ENCODE data around the gene MEX3B. TPM values are rescaled to one million over a fixed set of nuclear protein-coding genes. Genes with fewer than 3 reads are reported as not detected.

Gene MEX3B
- total and polyA plus RNA-seq, 7 donors, result 0.23 to 5.8 (median 3.5) TPM

GRCh38 chr15:82048811-82049210, 3.0 kb upstream of the MEX3B start:
- H3K27me3 ChIP-seq, result no peaks in the 10 kb centered on the region
- no peak overlapping the region for H3K4me3 ChIP-seq
- DNase-seq, result no peak
- H3K36me3 ChIP-seq, result no peaks in the 10 kb centered on the region
- intact Hi-C loops (cut with DNase I), result loop anchor here (5.0 to 10.0 kb wide), 4 partner anchors 162 to 1054 kb away; partner anchors contain the start of gene STARD5
- H3K9me3 ChIP-seq, result no peaks in the 10 kb centered on the region
- 47 to 75% methylated on average over 8 of the region's 8 CpGs for WGBS, 2 donors
- peaks cover 0 to 17% (median 11%) of the 10 kb centered on the region in 4 donors for H3K4me1 ChIP-seq
- TF ChIP-seq POLR2AphosphoS5 (IDR thresholded peaks at IDR 0.05) (no peak), CTCF (IDR thresholded peaks at IDR 0.05) (no peak), POLR2A (IDR thresholded peaks at IDR 0.05) (no peak), EP300 (IDR thresholded peaks at IDR 0.05) (no peak)
- no peak overlapping the region for H3K27ac ChIP-seq

GRCh38 chr15:82047453-82048400, 1.9 kb upstream of the MEX3B start:
- TF ChIP-seq POLR2A (IDR thresholded peaks at IDR 0.05) (no peak), CTCF (IDR thresholded peaks at IDR 0.05) (peak in 1 of 4 experiments; percentile 8)
- no peaks in the 10 kb centered on the region for H3K9me3 ChIP-seq
- peaks cover 0 to 28% (median 22%) of the 10 kb centered on the region in 4 donors for H3K4me1 ChIP-seq
- WGBS, 2 donors, result 6 to 12% methylated on average over 56 of the region's 56 CpGs
- peak overlapping the region; percentile 98 for H3K27ac ChIP-seq
- DNase-seq, result no peak
- H3K36me3 ChIP-seq, result no peaks in the 10 kb centered on the region
- H3K27me3 ChIP-seq, result no peaks in the 10 kb centered on the region
- intact Hi-C loops (cut with DNase I), result loop anchor here (2.0 to 10.0 kb wide), 6 partner anchors 91 to 1053 kb away; partner anchors contain the start of gene STARD5
- peak overlapping the region; percentile 60 to 96 (median 87) for H3K4me3 ChIP-seq

- H3K27ac ChIP-seq, result peak overlapping the region; percentile 98
- 0 to 1% methylated on average over 111 of the region's 111 CpGs for whole genome bisulfite sequencing, 2 donors
- intact Hi-C loops (cut with DNase I), result loop anchor here (2.0 to 10.0 kb wide), 6 partner anchors 92 to 1052 kb away; partner anchors contain the start of gene STARD5
- H3K4me1 ChIP-seq, result peaks cover 0 to 32% (median 24%) of the 10 kb centered on the region in 4 donors
- no peaks in the 10 kb centered on the region for H3K36me3 ChIP-seq
- TF ChIP-seq POLR2AphosphoS5 (IDR thresholded peaks at IDR 0.05) (peak in 3 of 4 donors; percentile 46 to 75 (median 70)), CTCF (IDR thresholded peaks at IDR 0.05) (peak; percentile 26 to 72 (median 58)), POLR2A (IDR thresholded peaks at IDR 0.05) (peak in 1 of 2 donors; percentile 15), EP300 (IDR thresholded peaks at IDR 0.05) (no peak)
- H3K9me3 ChIP-seq, result no peaks in the 10 kb centered on the region
- no peaks in the 10 kb centered on the region for H3K27me3 ChIP-seq
- H3K4me3 ChIP-seq, result peak overlapping the region; percentile 73 to 96 (median 87)
- DNase-seq, result peak; percentile 96
Observed at GRCh38 chr15:82046666-82047452, 1.0 kb upstream of the MEX3B start.

- H3K27ac ChIP-seq, result peak overlapping the region; percentile 98
- no peaks in the 10 kb centered on the region for H3K36me3 ChIP-seq
- peak overlapping the region; percentile 73 to 96 (median 87) for H3K4me3 ChIP-seq
- intact Hi-C loops (cut with DNase I), result loop anchor here (5.0 to 10.0 kb wide), 4 partner anchors 158 to 1051 kb away; partner anchors contain the start of gene STARD5
- WGBS, 2 donors, result 0% methylated on average over 71 of the region's 71 CpGs
- H3K9me3 ChIP-seq, result no peaks in the 10 kb centered on the region
- no peaks in the 10 kb centered on the region for H3K27me3 ChIP-seq
- TF ChIP-seq EP300 (IDR thresholded peaks at IDR 0.05) (no peak), CTCF (IDR thresholded peaks at IDR 0.05) (no peak), POLR2A (IDR thresholded peaks at IDR 0.05) (no peak), POLR2AphosphoS5 (IDR thresholded peaks at IDR 0.05) (no peak)
- peaks cover 0 to 41% (median 32%) of the 10 kb centered on the region in 4 donors for H3K4me1 ChIP-seq
- DNase-seq, result peak; percentile 78
Observed at GRCh38 chr15:82045179-82045891, 483 bp downstream of the MEX3B start.
